ENCODE data around the gene ARHGEF33.

GRCh38 chr2:38982498-38982897, 92.8 kb downstream of the ARHGEF33 start:
- TF ChIP-seq POLR2A (IDR thresholded peaks at IDR 0.05) (no peak), CTCF (IDR thresholded peaks at IDR 0.05) (no peak)
